ENCODE measurements around the gene SLN. TPM values are rescaled to one million over a fixed set of nuclear protein-coding genes. Genes with fewer than 3 reads are reported as not detected.

SLN gene
- total RNA-seq, 1 donor from 2014 or later = not detected

Other genes starting within 250 kb of the SLN start
- 6.4 TPM for gene ALKBH8, start 146.3 kb downstream of the SLN start, total RNA-seq
- 0.16 TPM for gene ELMOD1, start 120.9 kb downstream of the SLN start, total RNA-seq
- gene SLC35F2, start 146.7 kb upstream of the SLN start, total RNA-seq = 3.2 TPM
- 4.0 TPM for gene RAB39A, start 216.4 kb upstream of the SLN start, total RNA-seq